Stimulated activated CD8-positive, alpha-beta memory T cell treated with anti-CD3 and anti-CD28 coated beads, Interleukin-15, amount 100 ng/mL, for 24 hours (primary cell): Measurements from ENCODE around the gene GFPT1.

Experiments used
- DNase-seq: peaks from one replicate; pipeline ENCODE4 v3.0.0-alpha.2; 2020; ENCODE audit warnings: low read depth

Gene GFPT1

DNA sequence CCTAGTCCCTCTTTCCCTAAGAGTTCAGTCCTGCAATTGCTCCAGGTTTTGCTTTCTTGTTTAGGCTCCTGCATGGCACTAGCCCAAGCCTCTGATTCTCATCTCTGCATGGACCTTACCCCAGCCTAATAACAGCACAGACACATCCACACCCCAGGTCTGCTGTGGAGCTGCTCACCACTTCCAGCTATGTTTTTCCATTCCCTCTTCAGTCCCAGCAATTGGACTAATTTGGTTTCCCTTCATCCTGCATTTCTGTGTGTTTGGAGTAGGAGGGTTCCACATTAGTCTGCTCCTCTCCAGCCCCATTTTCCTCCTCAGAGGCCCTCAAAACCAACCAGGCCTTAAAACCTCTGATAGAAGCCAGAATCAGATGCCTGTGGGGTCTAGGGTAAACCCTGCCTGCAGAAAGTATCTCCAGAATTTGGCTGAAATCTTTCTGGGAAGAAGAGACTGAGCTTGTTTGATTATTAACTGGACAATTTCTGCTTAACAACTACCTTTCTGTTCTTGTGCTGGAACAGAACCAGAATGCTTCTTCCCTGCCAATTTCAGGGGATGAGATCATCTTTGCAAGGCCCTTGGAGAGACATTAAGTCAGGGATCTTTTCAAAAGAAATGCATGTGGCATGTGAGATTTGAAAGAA lies 95.9 kb downstream of the GFPT1 start:
- no peak for DNase-seq

DNA sequence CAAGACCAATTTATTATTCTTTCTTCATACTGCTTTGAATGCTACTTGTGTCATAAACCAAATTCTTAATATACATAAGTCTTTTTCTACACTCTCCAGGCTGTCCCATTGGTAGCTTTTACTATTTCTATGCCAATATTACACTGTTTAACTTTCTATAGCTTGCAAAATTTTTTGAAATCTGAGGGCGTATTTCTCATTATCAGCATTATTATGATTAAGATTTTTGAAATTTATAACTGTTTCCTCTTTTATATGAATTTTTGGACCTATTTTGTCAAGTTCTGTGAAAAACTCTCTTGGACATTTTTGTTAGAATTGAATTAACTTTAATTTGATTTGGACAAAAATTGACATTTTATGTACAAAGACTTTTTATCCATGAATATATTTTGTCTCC lies 98.6 kb downstream of the GFPT1 start:
- no peak for DNase-seq

- DNase-seq: no peak
Measured at GRCh38 chr2:69287544-69287943, 99.5 kb downstream of the GFPT1 start.

DNA sequence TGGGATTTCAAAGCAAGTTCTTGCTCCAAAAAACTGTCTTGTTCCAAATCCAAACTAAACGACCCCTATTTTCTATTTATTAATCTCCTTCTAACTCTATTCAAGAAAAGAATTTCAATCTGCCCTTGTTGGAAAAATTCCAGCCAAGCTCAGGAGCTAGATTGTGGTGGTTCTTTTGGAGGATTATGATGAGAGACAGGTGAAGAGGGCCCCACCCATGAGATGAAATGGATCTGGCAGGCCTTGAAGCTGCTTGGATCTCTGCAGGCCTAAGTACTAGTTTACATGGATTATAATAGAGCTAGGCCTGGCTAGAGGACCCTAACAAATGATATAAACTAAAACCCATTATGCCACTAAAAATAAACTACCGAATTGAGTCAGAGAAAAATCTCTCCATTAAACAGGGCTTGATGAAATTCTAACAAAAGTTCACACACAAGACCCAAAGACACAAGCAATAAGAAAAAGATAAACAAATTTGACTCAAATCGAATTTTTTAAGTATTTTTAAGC lies 101.6 kb downstream of the GFPT1 start:
- DNase-seq: no peak

DNA sequence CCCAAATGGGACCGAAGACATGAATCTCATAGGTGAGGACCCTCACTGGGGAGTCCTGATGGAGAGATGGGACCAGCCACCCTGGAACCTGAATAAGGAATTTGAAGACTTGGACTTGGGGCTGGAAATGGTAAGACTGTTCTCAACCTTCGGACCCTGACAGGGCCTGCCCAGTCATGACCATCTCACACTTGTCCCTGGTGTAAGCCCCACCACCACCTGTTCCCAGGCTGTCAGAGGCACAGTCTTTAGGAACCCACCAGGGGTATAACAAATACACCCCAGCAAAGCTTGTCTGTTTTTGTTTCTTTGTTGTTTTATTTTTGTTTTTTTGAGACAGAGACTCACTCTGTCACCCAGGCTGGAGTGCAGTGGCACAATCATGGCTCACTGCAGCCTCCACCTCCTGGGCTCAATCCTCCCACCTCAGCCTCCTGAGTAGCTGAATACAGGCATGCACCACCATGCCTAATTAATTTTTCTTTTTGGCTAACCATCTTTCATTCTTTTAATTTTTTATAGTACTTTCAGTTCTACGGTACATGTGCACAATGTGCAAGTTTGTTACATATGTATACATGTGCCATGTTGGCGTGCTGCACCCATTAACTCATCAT lies 106.1 kb downstream of the GFPT1 start:
- DNase-seq: no peak

DNA sequence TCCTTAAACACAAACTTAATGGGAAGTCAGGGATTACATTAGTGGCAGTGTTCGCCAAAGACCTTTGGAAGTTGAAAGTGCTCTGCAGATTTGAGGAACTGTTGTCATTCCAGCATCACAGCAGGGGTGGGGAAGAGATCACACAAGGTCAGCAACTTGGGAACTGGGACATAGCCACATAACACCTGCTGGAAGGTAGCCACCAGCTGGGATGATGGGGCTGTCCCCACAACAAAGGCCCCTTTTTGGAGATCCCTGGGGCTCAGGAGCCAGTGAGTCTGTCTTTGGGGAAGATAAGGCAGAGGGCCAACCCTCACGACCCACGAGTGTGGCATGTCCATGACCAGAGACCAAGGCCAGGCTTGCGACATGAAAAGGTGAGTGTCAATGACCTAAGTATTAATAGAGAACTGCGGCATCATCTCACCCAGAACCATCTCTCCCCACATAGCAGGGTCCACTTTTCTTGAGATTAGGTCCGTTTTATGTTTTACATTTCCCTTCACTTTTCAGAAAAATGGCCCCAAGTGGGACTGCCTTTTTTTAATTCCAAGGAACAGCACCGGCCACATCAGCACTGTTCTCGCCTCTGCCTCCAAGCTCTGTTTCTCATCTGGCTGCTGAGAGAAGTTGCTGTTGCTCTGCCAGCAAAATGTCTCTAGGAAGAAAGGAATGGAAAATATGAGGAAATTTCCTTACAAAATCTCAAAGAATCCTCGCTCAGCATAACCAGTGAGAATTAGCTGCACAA lies 106.9 kb downstream of the GFPT1 start:
- no peak for DNase-seq

DNA sequence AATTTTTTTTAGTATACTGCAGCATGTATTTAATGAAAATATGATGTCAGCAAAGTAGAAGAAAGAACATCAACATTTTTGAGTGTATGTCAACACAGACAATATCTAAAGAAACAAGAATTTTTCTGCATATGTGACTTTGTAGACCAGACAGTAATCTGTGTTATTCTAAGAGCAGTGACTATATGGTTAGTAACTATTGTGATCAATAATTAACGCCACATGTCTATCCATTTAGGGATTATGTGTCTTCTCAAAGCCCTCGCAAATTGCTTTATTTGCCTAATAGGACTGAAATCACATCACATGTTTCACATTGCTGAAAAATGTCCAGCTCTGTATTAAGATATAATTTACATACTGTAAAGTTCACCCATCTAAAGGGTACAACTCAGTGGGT lies 107.8 kb downstream of the GFPT1 start:
- DNase-seq: no peak

DNA sequence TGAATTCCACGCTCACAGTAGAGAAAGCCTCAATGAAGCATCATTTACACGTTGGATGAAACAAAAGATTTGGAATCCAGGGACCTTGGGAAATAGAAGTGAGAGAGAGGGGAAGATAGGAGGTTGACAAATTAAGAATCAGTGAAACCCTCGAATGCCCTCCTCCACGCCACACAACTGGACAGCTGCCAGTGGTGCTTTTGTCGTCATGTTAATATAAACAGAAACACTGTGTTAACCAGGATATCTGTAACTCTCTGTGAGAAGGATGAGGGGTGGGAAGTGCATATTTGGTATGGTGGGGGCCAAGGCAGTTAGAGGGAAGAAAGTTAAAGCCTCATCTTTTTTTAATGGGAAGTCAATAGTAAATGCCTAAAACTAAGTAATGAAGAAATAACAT lies 108.7 kb downstream of the GFPT1 start:
- no peak for DNase-seq

DNA sequence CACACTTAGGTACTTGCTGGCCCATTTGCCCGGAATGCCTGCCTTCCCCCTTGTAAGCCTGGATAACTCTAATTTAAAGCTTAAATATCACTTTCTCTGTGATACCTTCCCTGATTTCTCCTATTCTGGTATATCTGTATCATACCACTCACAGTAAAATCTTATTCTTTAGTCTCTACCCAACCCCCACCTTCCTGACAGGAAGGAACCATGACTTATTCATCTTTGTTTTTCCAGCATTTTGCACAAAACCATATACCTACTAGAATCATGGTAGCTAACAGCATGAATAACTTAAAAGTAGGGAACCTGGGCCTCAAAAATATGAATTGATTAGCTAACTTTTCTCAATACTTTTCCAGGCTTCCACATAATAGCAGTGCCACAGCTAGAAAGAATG lies 111.5 kb downstream of the GFPT1 start:
- no peak for DNase-seq

- no peak for DNase-seq
Measured at GRCh38 chr2:69272803-69273471, 114.1 kb downstream of the GFPT1 start.

DNA sequence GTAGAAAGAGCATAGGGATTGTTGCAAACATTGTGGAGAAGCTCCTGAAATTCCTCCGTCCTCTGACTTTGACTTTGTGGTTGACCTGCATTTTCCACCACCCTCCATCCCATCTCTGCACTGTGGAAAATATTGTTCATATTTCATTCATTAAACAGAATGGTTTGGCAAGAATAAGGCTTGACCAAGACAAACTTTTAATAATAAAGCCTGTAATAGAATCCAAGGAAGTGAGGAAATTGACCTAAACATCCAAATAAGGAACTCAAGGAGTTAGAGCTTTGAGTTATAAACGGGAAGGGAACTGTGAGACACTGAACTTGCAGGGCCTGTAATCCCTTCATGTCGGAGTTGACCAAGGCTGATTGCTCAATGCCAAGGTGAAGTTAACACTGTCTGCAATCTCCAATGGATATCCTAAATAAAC lies 115.2 kb downstream of the GFPT1 start:
- DNase-seq: no peak
